HG02970 (cell line): Measurements from ENCODE around the gene PGGHG.
"Not testable (repeated sequence)": the region's sequence is repeated elsewhere in the genome, so short reads cannot be mapped to it uniquely, and the experiment has no call there.

Experiments used
- ATAC-seq: cut with Tn5 transposase; IDR thresholded peaks from one replicate; pipeline ENCODE4 v1.9.1; 2021; ENCODE audit warnings: mild to moderate bottlenecking, moderate library complexity, moderate number of reproducible peaks; ENCODE audit not compliant: unreplicated experiment, low FRiP score

PGGHG gene

GRCh38 chr11:326842-327580 is 38.1 kb downstream of the PGGHG start:
- ATAC-seq = peak; percentile 49

- no peak for ATAC-seq
Observed at GRCh38 chr11:327581-327923, 38.6 kb downstream of the PGGHG start.

- no peak for ATAC-seq
Observed at GRCh38 chr11:328012-328411, 39.1 kb downstream of the PGGHG start.

- not testable (repeated sequence) for ATAC-seq
Observed at GRCh38 chr11:328516-329100, 39.7 kb downstream of the PGGHG start.

GRCh38 chr11:329886-330253 is 40.9 kb downstream of the PGGHG start:
- ATAC-seq = no peak

GRCh38 chr11:330307-330693 is 41.4 kb downstream of the PGGHG start:
- no peak for ATAC-seq

- ATAC-seq = no peak
Observed at GRCh38 chr11:330694-331357, 41.9 kb downstream of the PGGHG start.

GRCh38 chr11:331358-332060 is 42.6 kb downstream of the PGGHG start:
- no peak for ATAC-seq

GRCh38 chr11:332651-333480 is 43.9 kb downstream of the PGGHG start:
- ATAC-seq = no peak

- ATAC-seq = not testable (repeated sequence)
Observed at GRCh38 chr11:333616-334263, 44.8 kb downstream of the PGGHG start.

- no peak for ATAC-seq
Observed at GRCh38 chr11:334264-334994, 45.5 kb downstream of the PGGHG start.

- no peak for ATAC-seq
Observed at GRCh38 chr11:335779-336658, 47.1 kb downstream of the PGGHG start.

GRCh38 chr11:336659-337198 is 47.8 kb downstream of the PGGHG start:
- ATAC-seq = no peak

- no peak for ATAC-seq
Observed at GRCh38 chr11:337711-338110, 48.8 kb downstream of the PGGHG start.

- ATAC-seq = no peak
Observed at GRCh38 chr11:339963-340362, 51.0 kb downstream of the PGGHG start.

- ATAC-seq = no peak
Observed at GRCh38 chr11:340539-341512, 51.9 kb downstream of the PGGHG start.

GRCh38 chr11:342328-342727 is 53.4 kb downstream of the PGGHG start:
- ATAC-seq = no peak
